Upper lobe of left lung (tissue), 6 donors: ENCODE results near the gene SERPINB10. TPM values are rescaled to one million over a fixed set of nuclear protein-coding genes. Genes with fewer than 3 reads are reported as not detected.
A peak's percentile ranks its signal among the peaks of the same experiment; 100 is the strongest.
"Not testable (repeated sequence)": the region's sequence is repeated elsewhere in the genome, so short reads cannot be mapped to it uniquely, and the experiment has no call there.

Experiments used
- ATAC-seq, 2 donors: fragments of 200-7000 bp; cut with Tn5 transposase; one replicate each; pipeline ENCODE4 v1.9.1; 2022; ENCODE audit warnings: mild to moderate bottlenecking in 2 of 2, moderate library complexity in 2 of 2; ENCODE audit not compliant: low FRiP score in 2 of 2
- DNase-seq, 2 donors: peaks; one replicate each; pipeline ENCODE4 v3.0.0-alpha.2; 2019 to 2020
- H3K27ac ChIP-seq, 4 donors: fragments of 200-600 bp; sonication (generic); one replicate each; pipeline ENCODE4 v1.5.1; 2016 to 2019
- H3K27me3 ChIP-seq, 4 donors: fragments of 200-600 bp; sonication (generic); one replicate each; pipeline ENCODE4 v1.5.1; 2017 to 2019
- H3K36me3 ChIP-seq, 4 donors: fragments of 200-600 bp; sonication (generic); one replicate each; pipeline ENCODE4 v1.5.1; 2016 to 2019
- H3K4me1 ChIP-seq, 4 donors: fragments of 200-600 bp; sonication (generic); one replicate each; pipeline ENCODE4 v1.5.1; 2018 to 2019
- H3K4me3 ChIP-seq, 4 donors: fragments of 200-600 bp; sonication (generic); one replicate each; pipeline ENCODE4 v1.5.1; 2017 to 2019; ENCODE audit warnings: mild to moderate bottlenecking in 2 of 4, moderate library complexity in 1 of 4
- H3K9me3 ChIP-seq, 4 donors: fragments of 200-600 bp; sonication (generic); one replicate each; pipeline ENCODE4 v1.5.1; 2018 to 2019
- CTCF ChIP-seq, 6 experiments: fragments of 450-650 bp in 4 of 6; fragments of 200-600 bp in 2 of 6; sonication (generic) in 2 of 6; IDR thresholded peaks; one replicate each; pipeline ENCODE4 v1.5.1; 2016 to 2019; ENCODE audit warnings: antibody characterized with exemption in 6 of 6
- EP300 ChIP-seq, 4 donors: sonication (generic); formaldehyde crosslinking; IDR thresholded peaks; one replicate each; pipeline ENCODE4 v1.5.1; 2017; ENCODE audit warnings: antibody characterized with exemption in 4 of 4, control low read depth in 2 of 4
- POLR2A ChIP-seq, 4 donors: fragments of 450-650 bp; IDR thresholded peaks; one replicate each; pipeline ENCODE4 v1.5.1; 2016 to 2017; ENCODE audit warnings: antibody characterized with exemption in 4 of 4, mild to moderate bottlenecking in 2 of 4
- POLR2AphosphoS5 ChIP-seq, 2 donors: sonication (generic); formaldehyde crosslinking; IDR thresholded peaks; one replicate each; pipeline ENCODE4 v1.5.1; 2017; ENCODE audit warnings: antibody characterized with exemption in 2 of 2
- WGBS, 2 donors: methylation state at CpG; one replicate each; pipeline ENCODE4 v1.1.5; 2017 to 2018; 5-methylcytosine and 5-hydroxymethylcytosine counted together
- total RNA-seq, 6 donors: library from RNA; depleted of rRNA in 4 of 6; stranded (reverse); fragments of >200 nt in 4 of 6; gene quantifications; one replicate each; pipeline versions ENCODE4 v1.1.0 to v1.2.1, GENCODE V29; 2016 to 2021
- donor health status: DM: no; HTN: no; CAD: no; lungs with moderate emphysema.
- donor health status: DM: no; HTN: yes; CAD: no; lungs with severe emphysema.

Gene SERPINB10
- total RNA-seq, 6 donors from 2014 or later = 0.11 to 0.30 TPM; not detected in 4

- Histone ChIP-seq H3K9me3 (no peaks in the 10 kb centered on the region), H3K27me3 (no peaks in the 10 kb centered on the region), H3K27ac (no peak overlapping the region), H3K4me1 (peaks cover 0 to 3% (median 2%) of the 10 kb centered on the region in 4 donors), H3K4me3 (no peak overlapping the region), H3K36me3 (no peaks in the 10 kb centered on the region)
- TF ChIP-seq POLR2AphosphoS5 (IDR thresholded peaks at IDR 0.05) = no peak
- no peak for TF ChIP-seq POLR2A (IDR thresholded peaks at IDR 0.05)
- TF ChIP-seq CTCF (IDR thresholded peaks at IDR 0.05) = no peak
- TF ChIP-seq EP300 (IDR thresholded peaks at IDR 0.05) = no peak
- DNase-seq (no peak), ATAC-seq (no peak)
- WGBS, 2 donors = 64 to 81% methylated on average over 3 of the region's 3 CpGs
These were observed 23.1 kb downstream of the SERPINB10 start for GRCh38 chr18:63930773-63931354.

GRCh38 chr18:63936156-63936931 is 28.6 kb downstream of the SERPINB10 start:
- WGBS, 2 donors = 3 to 5% methylated on average over 19 to 50 of the region's 54 CpGs
- ATAC-seq = peak; percentile 95 to 99
- Histone ChIP-seq H3K27me3 (peaks cover 0 to 2% (median 0%) of the 10 kb centered on the region in 4 donors), H3K27ac (peak overlapping the region in 2 of 4 donors; percentile 52 to 78), H3K4me3 (peak overlapping the region; percentile 39 to 58 (median 49)), H3K4me1 (peaks cover 6 to 14% (median 9%) of the 10 kb centered on the region in 4 donors), H3K36me3 (no peaks in the 10 kb centered on the region), H3K9me3 (no peaks in the 10 kb centered on the region)
- DNase-seq = peak; percentile 92 to 95
- TF ChIP-seq EP300 (IDR thresholded peaks at IDR 0.05) (no peak), POLR2A (IDR thresholded peaks at IDR 0.05) (no peak), CTCF (IDR thresholded peaks at IDR 0.05) (peak; percentile 39 to 87 (median 71))

- H3K27me3 ChIP-seq = peaks cover 0 to 2% (median 0%) of the 10 kb centered on the region in 4 donors
- 31 to 61% methylated on average over 10 to 19 of the region's 19 CpGs for WGBS, 2 donors
- H3K4me1 ChIP-seq = peaks cover 6 to 14% (median 9%) of the 10 kb centered on the region in 4 donors
- no peak for ATAC-seq
- H3K4me3 ChIP-seq = peak overlapping the region in 3 of 4 donors; percentile 39 to 58 (median 57)
- no peak for DNase-seq
- no peaks in the 10 kb centered on the region for H3K36me3 ChIP-seq
- TF ChIP-seq CTCF (IDR thresholded peaks at IDR 0.05) (no peak), EP300 (IDR thresholded peaks at IDR 0.05) (no peak), POLR2AphosphoS5 (IDR thresholded peaks at IDR 0.05) (no peak)
- no peaks in the 10 kb centered on the region for H3K9me3 ChIP-seq
- peak overlapping the region in 1 of 4 donors; percentile 78 for H3K27ac ChIP-seq
These were observed 29.2 kb downstream of the SERPINB10 start for GRCh38 chr18:63936932-63937393.

GRCh38 chr18:63940008-63940407 is 32.2 kb downstream of the SERPINB10 start:
- H3K27me3 ChIP-seq = peaks cover 0 to 2% (median 0%) of the 10 kb centered on the region in 4 donors
- 93 to 98% methylated on average over 8 of the region's 8 CpGs for WGBS, 2 donors

GRCh38 chr18:63940543-63941050 is 32.8 kb downstream of the SERPINB10 start:
- H3K9me3 ChIP-seq, H3K27me3 ChIP-seq, H3K4me3 ChIP-seq, H3K36me3 ChIP-seq, ATAC-seq, H3K27ac ChIP-seq: not testable (repeated sequence)
- peak in 1 of 2 donors; percentile 46 for DNase-seq
- peaks cover 6 to 14% (median 9%) of the 10 kb centered on the region in 4 donors for H3K4me1 ChIP-seq
- 85 to 88% methylated on average over 14 to 17 of the region's 17 CpGs for WGBS, 2 donors

More at GRCh38 chr18:63940008-63940407, 32.2 kb downstream of the SERPINB10 start:
- TF ChIP-seq POLR2A (IDR thresholded peaks at IDR 0.05) (no peak), POLR2AphosphoS5 (IDR thresholded peaks at IDR 0.05) (no peak), CTCF (IDR thresholded peaks at IDR 0.05) (no peak), EP300 (IDR thresholded peaks at IDR 0.05) (no peak)
- no peak overlapping the region for H3K4me3 ChIP-seq
- H3K9me3 ChIP-seq = no peaks in the 10 kb centered on the region
- no peak for ATAC-seq
- peaks cover 6 to 14% (median 9%) of the 10 kb centered on the region in 4 donors for H3K4me1 ChIP-seq
- no peak overlapping the region for H3K27ac ChIP-seq
- no peaks in the 10 kb centered on the region for H3K36me3 ChIP-seq
- no peak for DNase-seq
